ENCODE measurements around the gene PDS5A.
"Not testable (repeated sequence)": the region's sequence is repeated elsewhere in the genome, so short reads cannot be mapped to it uniquely, and the experiment has no call there.

PDS5A gene

DNA sequence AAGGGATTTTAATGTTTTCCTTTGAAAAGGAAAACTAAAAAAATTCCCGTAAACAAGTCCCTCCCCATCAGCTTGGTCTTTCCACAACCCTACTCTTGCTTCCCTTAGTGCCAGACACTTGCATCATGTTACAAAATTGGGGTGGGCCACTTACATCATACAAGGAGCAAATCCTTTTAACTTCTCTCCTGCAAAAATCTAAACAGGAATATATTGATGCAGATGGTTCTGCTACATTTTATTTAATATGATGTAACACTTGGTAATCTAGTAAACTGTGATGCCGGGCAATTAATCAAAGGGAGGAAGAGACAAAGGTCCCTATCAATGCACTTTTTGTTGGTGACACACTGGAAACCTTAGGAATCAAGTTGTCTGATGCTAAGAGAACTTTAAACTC is 154.5 kb downstream of the PDS5A start:
- no peak for DNase-seq

DNA sequence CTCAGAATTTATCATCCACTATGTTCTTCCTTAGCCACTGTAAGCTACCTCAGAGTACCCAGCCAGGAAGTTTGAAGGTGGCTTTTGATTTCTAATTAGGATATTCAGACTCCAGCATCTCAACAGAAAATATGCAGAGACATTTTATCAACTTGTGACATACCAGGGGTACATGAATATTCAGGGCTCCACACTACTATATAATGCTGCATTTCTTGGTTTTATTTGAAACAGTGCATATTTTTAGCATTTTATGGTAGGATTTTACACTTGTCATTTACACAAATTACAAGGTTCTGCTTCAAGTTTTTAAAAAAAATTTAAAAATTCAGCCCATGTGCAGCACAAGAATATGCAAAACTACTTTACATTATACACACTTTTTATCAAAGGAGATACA is 155.0 kb downstream of the PDS5A start:
- no peak for DNase-seq

DNA sequence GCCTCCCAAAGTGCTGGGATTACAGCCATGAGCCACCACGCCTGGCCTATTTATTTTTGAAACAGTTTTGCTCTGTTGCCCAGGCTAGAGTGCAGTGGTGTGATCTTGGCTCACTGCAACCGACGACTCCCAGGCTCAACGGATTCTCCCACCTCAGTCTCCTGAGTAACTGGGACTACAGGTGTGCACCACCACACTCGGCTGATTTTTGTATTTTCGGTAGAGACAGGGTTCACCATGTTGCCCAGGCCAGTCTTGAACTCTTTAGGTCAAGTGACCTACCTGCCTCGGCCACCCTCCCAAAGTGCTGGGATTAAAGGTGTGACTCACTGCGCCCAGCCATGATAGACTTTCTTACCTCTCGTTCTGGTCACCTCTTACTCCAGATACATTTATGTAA is 155.8 kb downstream of the PDS5A start:
- DNase-seq, result no peak

- no peak for DNase-seq
These were observed 157.5 kb downstream of the PDS5A start for GRCh38 chr4:39820186-39820585.

DNA sequence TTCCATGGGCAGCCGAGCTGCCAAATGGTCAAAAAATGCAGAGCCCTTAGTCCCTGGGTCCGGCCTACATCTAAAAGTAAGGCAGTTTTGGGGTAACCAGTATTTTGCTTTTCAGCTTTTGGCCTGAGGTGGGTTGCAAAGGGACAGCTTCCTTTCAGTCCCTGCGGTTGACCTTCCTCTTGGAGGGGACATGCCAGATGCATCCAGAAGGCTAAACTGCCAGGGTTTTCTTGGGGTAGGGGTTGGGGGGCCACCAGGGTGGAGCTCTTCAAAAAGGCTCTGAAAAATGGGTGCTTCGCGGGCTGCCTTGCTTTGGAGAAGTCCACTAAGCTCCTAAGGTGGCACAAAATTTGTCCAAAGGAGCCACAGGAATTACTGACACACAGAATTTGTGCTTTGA is 159.1 kb downstream of the PDS5A start:
- DNase-seq, result no peak

- DNase-seq, result no peak
These were observed 163.1 kb downstream of the PDS5A start for GRCh38 chr4:39814403-39815185.

DNA sequence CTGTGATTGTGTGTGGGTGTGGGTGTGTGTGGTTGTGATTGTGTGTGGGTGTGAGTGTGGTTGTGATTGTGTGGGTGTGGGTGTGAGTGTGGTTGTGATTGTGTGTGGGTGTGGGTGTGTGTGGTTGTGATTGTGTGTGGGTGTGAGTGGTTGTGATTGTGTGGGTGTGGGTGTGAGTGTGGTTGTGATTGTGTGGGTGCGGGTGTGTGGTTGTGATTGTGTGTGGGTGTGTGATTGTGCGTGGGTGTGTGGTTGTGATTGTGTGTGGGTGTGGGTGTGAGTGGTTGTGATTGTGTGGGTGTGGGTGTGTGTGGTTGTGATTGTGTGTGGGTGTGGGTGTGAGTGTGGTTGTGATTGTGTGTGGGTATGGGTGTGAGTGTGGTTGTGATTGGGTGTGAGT is 163.9 kb downstream of the PDS5A start:
- not testable (repeated sequence) for DNase-seq

DNA sequence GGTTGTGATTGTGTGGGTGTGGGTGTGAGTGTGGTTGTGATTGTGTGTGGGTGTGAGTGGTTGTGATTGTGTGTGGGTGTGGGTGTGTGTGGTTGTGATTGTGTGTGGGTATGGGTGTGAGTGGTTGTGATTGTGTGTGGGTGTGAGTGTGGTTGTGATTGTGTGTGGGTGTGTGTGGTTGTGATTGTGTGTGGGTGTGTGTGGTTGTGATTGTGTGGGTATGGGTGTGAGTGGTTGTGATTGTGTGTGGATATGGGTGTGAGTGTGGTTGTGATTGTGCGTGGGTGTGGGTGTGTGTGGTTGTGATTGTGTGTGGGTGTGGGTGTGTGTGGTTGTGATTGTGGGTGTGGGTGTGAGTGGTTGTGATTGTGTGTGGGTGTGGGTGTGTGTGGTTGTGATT is 164.7 kb downstream of the PDS5A start:
- DNase-seq, result not testable (repeated sequence)

- no peak for DNase-seq
These were observed 165.2 kb downstream of the PDS5A start for GRCh38 chr4:39812500-39812899.

DNA sequence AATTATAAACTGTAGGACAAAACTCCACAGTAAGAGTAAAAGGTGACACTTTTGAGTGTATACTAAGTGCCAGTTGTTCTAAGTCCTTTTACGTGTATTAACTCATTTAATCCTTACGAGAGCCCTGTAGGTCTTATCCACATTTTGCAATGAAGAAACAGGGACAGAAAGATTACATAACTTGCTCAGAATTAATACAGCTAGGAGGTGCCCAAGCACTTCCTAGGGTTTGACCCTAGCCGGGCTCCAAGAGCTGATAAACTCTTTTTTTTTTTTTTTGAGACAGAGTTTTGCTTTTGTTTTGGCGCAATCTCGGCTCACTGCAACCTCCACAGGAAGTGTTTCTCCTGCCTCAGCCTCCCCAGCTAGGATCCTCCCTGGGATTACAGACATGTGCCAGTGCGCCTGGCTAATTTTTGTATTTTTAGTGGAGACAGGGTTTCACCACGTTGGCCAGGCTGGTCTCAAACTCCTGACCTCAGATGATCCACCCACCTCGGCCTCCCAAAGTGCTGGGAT is 169.4 kb downstream of the PDS5A start:
- no peak for DNase-seq

- no peak for DNase-seq
These were observed 175.7 kb downstream of the PDS5A start for GRCh38 chr4:39802005-39802404.

GRCh38 chr4:39792976-39793375 is 184.7 kb downstream of the PDS5A start:
- DNase-seq, result not testable (repeated sequence)

DNA sequence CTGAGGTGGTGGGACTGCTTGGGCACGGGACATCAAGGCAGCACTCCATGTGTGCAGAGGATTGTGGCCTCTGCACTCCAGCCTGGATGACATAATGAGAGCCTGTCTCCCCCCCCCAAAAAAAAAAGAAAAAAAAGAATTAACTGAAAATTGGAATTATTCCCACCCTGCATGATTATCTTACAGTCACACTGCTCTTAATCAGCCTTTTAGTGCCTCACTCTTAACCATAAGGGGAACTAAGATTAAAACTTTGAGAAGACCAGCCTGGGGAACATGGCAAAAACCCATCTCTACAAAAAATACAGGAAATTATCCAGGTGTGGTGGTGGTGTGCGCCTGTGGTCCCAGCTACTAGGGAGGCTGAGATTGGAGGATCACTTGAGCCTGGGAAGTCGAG is 185.2 kb downstream of the PDS5A start:
- DNase-seq, result no peak

- DNase-seq, result no peak
These were observed 185.6 kb downstream of the PDS5A start for GRCh38 chr4:39792128-39792527.

DNA sequence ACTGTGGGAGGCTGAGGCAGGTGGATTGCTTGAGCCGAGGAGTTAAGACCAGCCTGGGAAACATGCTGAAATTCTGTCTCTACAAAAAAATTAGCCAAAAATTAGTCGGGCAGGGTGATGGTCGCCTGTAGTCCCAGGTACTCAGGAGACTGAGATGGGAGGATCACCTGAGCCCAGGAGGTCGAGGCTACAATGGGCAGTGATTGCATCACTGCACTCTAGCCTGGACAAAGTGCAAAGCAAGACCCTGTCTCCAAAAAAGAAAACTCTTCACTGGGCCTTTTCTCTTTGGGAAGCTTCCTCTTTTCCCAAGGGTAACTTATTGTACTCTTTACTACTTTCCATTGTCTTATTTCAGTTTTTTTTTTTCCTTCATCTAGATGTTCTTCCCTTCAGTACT is 190.9 kb downstream of the PDS5A start:
- no peak for DNase-seq

DNA sequence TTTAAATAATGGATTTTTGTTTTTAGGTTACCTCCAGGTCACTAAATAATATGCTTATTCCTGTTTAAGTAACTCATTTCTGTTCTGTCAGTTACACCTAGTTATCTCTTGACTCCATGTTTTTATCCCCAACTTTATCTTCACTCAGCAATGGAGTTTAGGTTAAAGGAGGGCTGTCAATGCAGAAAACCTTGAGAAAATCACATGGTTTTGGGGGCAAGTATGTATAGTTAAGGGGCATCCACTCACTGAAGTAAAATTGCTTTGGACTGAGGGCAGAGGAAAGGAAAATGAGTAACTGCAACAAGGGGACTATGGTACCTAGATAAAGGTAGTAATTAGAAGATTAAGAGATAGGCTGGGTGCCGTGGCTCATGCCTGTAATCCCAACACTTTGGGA is 192.6 kb downstream of the PDS5A start:
- DNase-seq, result no peak

GRCh38 chr4:39781988-39782387 is 195.7 kb downstream of the PDS5A start:
- DNase-seq, result not testable (repeated sequence)

Data from NCI-H1436 (cell line).